Measurements from ENCODE around the gene CNIH3.

GRCh38 chr1:224730540-224730939, 114.4 kb downstream of the CNIH3 start:
- TF ChIP-seq CTCF (conservative IDR thresholded peaks at IDR 0.05) (no peak), ZFX (IDR thresholded peaks at IDR 0.05) (no peak)

All from C4-2B (cell line).